GM19240 (cell line): ENCODE measurements around the gene RSRC2.

Experiments
- DNase-seq: peaks from one replicate; pipeline ENCODE4 v3.0.0; 2011; ENCODE audit warnings: low spot score; ENCODE audit not compliant: insufficient read length

Gene RSRC2

GRCh38 chr12:122454250-122454721 lies 72.5 kb downstream of the RSRC2 start:
- no peak for DNase-seq
